Sigmoid colon (tissue), 7 donors: ENCODE data around the gene PRKAG2. TPM values are rescaled to one million over a fixed set of nuclear protein-coding genes. Genes with fewer than 3 reads are reported as not detected.

Source experiments
- DNase-seq: peaks from one replicate; pipeline ENCODE4 v3.0.0-alpha.2; 2019
- H3K27ac ChIP-seq, 4 donors: fragments of 200-600 bp; sonication (generic); one replicate each; pipeline ENCODE4 v1.5.1; 2016 to 2019; ENCODE audit warnings: mild to moderate bottlenecking in 1 of 4
- H3K27me3 ChIP-seq, 3 donors: fragments of 200-600 bp; sonication (generic); one replicate each; pipeline ENCODE4 v1.5.1; 2019; ENCODE audit warnings: mild to moderate bottlenecking in 1 of 3
- H3K36me3 ChIP-seq, 4 donors: fragments of 200-600 bp; sonication (generic); one replicate each; pipeline ENCODE4 v1.5.1; 2016 to 2019
- H3K4me1 ChIP-seq, 4 donors: fragments of 200-600 bp; sonication (generic); one replicate each; pipeline ENCODE4 v1.5.1; 2017 to 2019
- H3K4me3 ChIP-seq, 4 donors: fragments of 200-600 bp; sonication (generic); one replicate each; pipeline ENCODE4 v1.5.1; 2017 to 2019; ENCODE audit warnings: mild to moderate bottlenecking in 2 of 4, moderate library complexity in 1 of 4
- H3K9me3 ChIP-seq, 4 donors: fragments of 200-600 bp in 3 of 4; sonication (generic) in 3 of 4; one replicate each; pipeline versions ENCODE4 v1.5.1 to v1.6.1; 2013 to 2019
- CTCF ChIP-seq, 4 experiments: fragments of 450-650 bp in 3 of 4; fragments of 200-600 bp in 1 of 4; IDR thresholded peaks; one replicate each; pipeline ENCODE4 v1.5.1; 2016 to 2019; ENCODE audit warnings: antibody characterized with exemption in 4 of 4, mild to moderate bottlenecking in 3 of 4, moderate library complexity in 2 of 4
- EP300 ChIP-seq, 4 donors: sonication (generic); formaldehyde crosslinking; IDR thresholded peaks; one replicate each; pipeline ENCODE4 v1.6.1; 2017; ENCODE audit warnings: antibody characterized with exemption in 4 of 4
- POLR2A ChIP-seq, 2 donors: fragments of 450-650 bp; IDR thresholded peaks; one replicate each; pipeline ENCODE4 v1.6.1; 2016; ENCODE audit warnings: antibody characterized with exemption in 2 of 2, mild to moderate bottlenecking in 2 of 2, moderate library complexity in 2 of 2
- POLR2AphosphoS5 ChIP-seq, 4 donors: sonication (generic); formaldehyde crosslinking; IDR thresholded peaks; one replicate each; pipeline ENCODE4 v1.6.1; 2017; ENCODE audit warnings: antibody characterized with exemption in 4 of 4
- WGBS, 2 donors: extraction: QIAGEN DNeasy Blood & Tissue Kit; methylation state at CpG; one replicate each; pipeline ENCODE4 v1.1.7; 2013; 5-methylcytosine and 5-hydroxymethylcytosine counted together
- intact Hi-C: fragments of 100-400 bp; cut with DNase I; formaldehyde crosslinking; loops from one replicate; pipeline ENCODE4 v1.15.1; 2023
- polyA plus RNA-seq, 3 donors: library from polyadenylated mRNA; stranded (reverse); fragments of 200-250 nt; gene quantifications; one replicate each; pipeline ENCODE4 v1.2.3, GENCODE V29; 2013
- total RNA-seq, 4 donors: library from RNA; depleted of rRNA; stranded (reverse); fragments of >200 nt; gene quantifications; one replicate each; pipeline ENCODE4 v1.1.0, GENCODE V29; 2016
- donor health status: healthy with polysubstance abuse.
- donor health status: Bipolar disorder and iron deficiency.
- donor health status: healthy.

PRKAG2 gene
- total and polyA plus RNA-seq, 7 donors = 19.2 to 51.2 (median 37.1) TPM

- H3K4me3 ChIP-seq = no peak overlapping the region
- peaks cover 0 to 6% (median 0%) of the 10 kb centered on the region in 4 donors for H3K4me1 ChIP-seq
- 89 to 93% methylated on average over 6 of the region's 6 CpGs for WGBS, 2 donors
- no peaks in the 10 kb centered on the region for H3K9me3 ChIP-seq
- intact Hi-C loops = no loop called here
- no peak for DNase-seq
- no peaks in the 10 kb centered on the region for H3K27me3 ChIP-seq
- no peak overlapping the region for H3K27ac ChIP-seq
- no peak for TF ChIP-seq EP300 (IDR thresholded peaks at IDR 0.05)
- no peak for TF ChIP-seq POLR2AphosphoS5 (IDR thresholded peaks at IDR 0.05)
- no peak for TF ChIP-seq POLR2A (IDR thresholded peaks at IDR 0.05)
- TF ChIP-seq CTCF (IDR thresholded peaks at IDR 0.05) = no peak
- no peaks in the 10 kb centered on the region for H3K36me3 ChIP-seq
These were observed 159.0 kb downstream of the PRKAG2 start for GRCh38 chr7:151717918-151718317.

DNA sequence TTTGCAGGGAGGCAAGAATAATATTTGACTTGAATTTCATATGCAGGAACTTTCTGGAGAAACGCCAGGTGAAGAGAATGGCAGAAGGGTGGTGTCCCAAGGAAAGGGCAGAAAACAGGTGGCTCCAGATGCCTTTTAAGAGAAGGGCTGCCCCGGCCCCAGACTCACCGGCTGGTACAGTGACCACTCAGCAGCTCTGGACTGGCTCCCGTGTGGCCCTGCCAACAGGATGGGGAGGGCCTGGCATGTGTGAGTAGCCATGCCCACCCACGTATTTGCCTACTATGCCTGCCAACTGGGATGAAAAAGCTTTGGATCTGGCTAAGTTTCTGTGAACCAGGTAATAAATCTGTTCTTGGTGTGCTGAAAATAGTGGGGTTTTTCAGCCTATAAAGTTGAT lies 159.5 kb downstream of the PRKAG2 start:
- no peaks in the 10 kb centered on the region for H3K9me3 ChIP-seq
- intact Hi-C loops = no loop called here
- peaks cover 0 to 6% (median under 1%) of the 10 kb centered on the region in 4 donors for H3K4me1 ChIP-seq
- H3K36me3 ChIP-seq = no peaks in the 10 kb centered on the region
- no peaks in the 10 kb centered on the region for H3K27me3 ChIP-seq
- H3K4me3 ChIP-seq = no peak overlapping the region
- no peak overlapping the region for H3K27ac ChIP-seq
- no peak for DNase-seq
- 25 to 81% methylated on average over 5 of the region's 5 CpGs for WGBS, 2 donors
- TF ChIP-seq EP300 (IDR thresholded peaks at IDR 0.05) (no peak), CTCF (IDR thresholded peaks at IDR 0.05) (no peak), POLR2A (IDR thresholded peaks at IDR 0.05) (no peak), POLR2AphosphoS5 (IDR thresholded peaks at IDR 0.05) (no peak)

DNA sequence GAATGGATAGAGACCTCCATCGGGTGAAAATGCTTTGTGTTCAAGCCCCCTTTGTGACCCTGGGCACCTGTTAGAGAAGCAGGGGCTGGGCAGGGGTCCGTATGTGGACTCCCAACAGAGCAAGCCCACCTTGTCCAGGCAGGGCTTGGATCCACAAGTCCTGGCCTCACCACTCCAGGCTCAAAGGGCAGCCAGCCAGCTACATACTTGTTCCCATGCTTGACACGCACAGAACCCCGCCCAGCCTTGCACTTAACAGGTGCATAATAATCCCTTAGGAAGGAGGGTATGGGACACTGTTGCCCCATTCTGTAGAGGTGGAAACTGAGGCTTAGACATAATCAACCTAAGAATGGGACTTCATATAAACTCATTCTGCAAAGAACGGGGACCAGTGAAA lies 160.6 kb downstream of the PRKAG2 start:
- no peaks in the 10 kb centered on the region for H3K36me3 ChIP-seq
- TF ChIP-seq EP300 (IDR thresholded peaks at IDR 0.05) (no peak), POLR2AphosphoS5 (IDR thresholded peaks at IDR 0.05) (no peak), POLR2A (IDR thresholded peaks at IDR 0.05) (no peak), CTCF (IDR thresholded peaks at IDR 0.05) (no peak)
- DNase-seq = no peak
- H3K4me1 ChIP-seq = peaks cover 0 to 6% (median 3%) of the 10 kb centered on the region in 4 donors
- H3K9me3 ChIP-seq = no peaks in the 10 kb centered on the region
- no peak overlapping the region for H3K4me3 ChIP-seq
- intact Hi-C loops = no loop called here
- WGBS, 2 donors = 60 to 71% methylated on average over 5 of the region's 5 CpGs
- H3K27ac ChIP-seq = no peak overlapping the region
- no peaks in the 10 kb centered on the region for H3K27me3 ChIP-seq

- Histone ChIP-seq H3K27me3 (no peaks in the 10 kb centered on the region), H3K9me3 (no peaks in the 10 kb centered on the region), H3K36me3 (no peaks in the 10 kb centered on the region), H3K27ac (no peak overlapping the region), H3K4me1 (peaks cover 0 to 6% (median 3%) of the 10 kb centered on the region in 4 donors), H3K4me3 (no peak overlapping the region)
- 19 to 72% methylated on average over 14 of the region's 14 CpGs for WGBS, 2 donors
- intact Hi-C loops = no loop called here
- no peak for DNase-seq
- TF ChIP-seq POLR2A (IDR thresholded peaks at IDR 0.05) = no peak
- TF ChIP-seq CTCF (IDR thresholded peaks at IDR 0.05) = no peak
- no peak for TF ChIP-seq EP300 (IDR thresholded peaks at IDR 0.05)
- TF ChIP-seq POLR2AphosphoS5 (IDR thresholded peaks at IDR 0.05) = no peak
These were observed 161.1 kb downstream of the PRKAG2 start for GRCh38 chr7:151715666-151716315.

DNA sequence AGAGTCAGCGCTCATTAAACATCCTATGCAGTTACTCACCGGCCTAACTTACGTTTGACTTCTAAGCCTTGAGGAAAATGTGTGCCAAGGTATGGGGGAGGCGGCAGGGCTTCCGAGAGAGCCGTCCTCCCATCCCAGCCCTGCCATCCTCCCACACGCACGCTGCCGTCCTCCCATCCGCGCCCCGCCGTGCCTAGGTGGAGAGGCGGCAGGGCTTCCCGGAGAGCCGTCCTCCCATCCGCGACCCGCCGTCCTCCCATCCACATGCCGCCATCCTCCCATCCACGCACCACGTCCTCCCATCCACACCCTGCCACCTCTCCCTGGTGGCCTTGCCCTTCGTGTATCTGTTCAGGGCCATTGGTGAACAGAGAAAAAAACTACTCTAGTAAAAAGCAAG lies 162.7 kb downstream of the PRKAG2 start:
- WGBS, 2 donors = 97 to 98% methylated on average over 24 of the region's 24 CpGs
- no peak overlapping the region for H3K4me3 ChIP-seq
- no peaks in the 10 kb centered on the region for H3K36me3 ChIP-seq
- no peak overlapping the region for H3K27ac ChIP-seq
- H3K27me3 ChIP-seq = no peaks in the 10 kb centered on the region
- TF ChIP-seq EP300 (IDR thresholded peaks at IDR 0.05) (no peak), CTCF (IDR thresholded peaks at IDR 0.05) (no peak), POLR2A (IDR thresholded peaks at IDR 0.05) (no peak), POLR2AphosphoS5 (IDR thresholded peaks at IDR 0.05) (no peak)
- H3K4me1 ChIP-seq = peaks cover 0 to 6% (median 3%) of the 10 kb centered on the region in 4 donors
- intact Hi-C loops = no loop called here
- no peaks in the 10 kb centered on the region for H3K9me3 ChIP-seq
- no peak for DNase-seq
